K562 (cell line): ENCODE results near the gene CDC14A. TPM values are rescaled to one million over a fixed set of nuclear protein-coding genes. Genes with fewer than 3 reads are reported as not detected.

ENCODE experiments used
- CBX3 ChIP-seq, 2 experiments: IDR thresholded peaks; 1 replicate in 1 of 2; 2 replicates in 1 of 2; pipeline ENCODE4 v1.6.1; 2012; ENCODE audit warnings: inconsistent platforms in 2 of 2, low read length in 2 of 2, borderline replicate concordance in 1 of 2, control low read depth in 1 of 2
- HLTF ChIP-seq: fragments of 450-650 bp; IDR thresholded peaks from 2 replicates; pipeline ENCODE4 v1.6.1; 2016
- HSF4 ChIP-seq: fragments of 250-450 bp; sonication (Bioruptor Pico); IDR thresholded peaks from 2 replicates; pipeline ENCODE4 v2.1.2; 2022; ENCODE audit warnings: mild to moderate bottlenecking, moderate library complexity, borderline replicate concordance
- MEIS2 ChIP-seq: fragments of 450-650 bp; IDR thresholded peaks from 2 replicates; pipeline ENCODE4 v1.6.1; 2014; ENCODE audit warnings: mild to moderate bottlenecking; ENCODE audit not compliant: partially characterized antibody
- MTA1 ChIP-seq: fragments of 450-650 bp; IDR thresholded peaks from 2 replicates; pipeline ENCODE4 v1.6.1; 2017; ENCODE audit warnings: borderline replicate concordance
- MTA3 ChIP-seq: fragments of 450-650 bp; formaldehyde crosslinking; IDR thresholded peaks from 2 replicates; pipeline ENCODE4 v1.6.1; 2017; ENCODE audit warnings: mild to moderate bottlenecking, borderline replicate concordance
- NRF1 ChIP-seq, 2 experiments: fragments of 450-650 bp; IDR thresholded peaks in 1 of 2; conservative IDR thresholded peaks in 1 of 2; 2 replicates each; pipeline ENCODE4 v1.6.1; 2014; ENCODE audit warnings: mild to moderate bottlenecking in 2 of 2
- TBP ChIP-seq: optimal IDR thresholded peaks from 2 replicates; pipeline ENCODE3; 2011; ENCODE audit warnings: low read depth, low read length, improper control_type of control experiment
- TGIF2 ChIP-seq: sonication (generic); formaldehyde crosslinking; IDR thresholded peaks from 2 replicates; pipeline ENCODE4 v1.8.1; 2022; ENCODE audit warnings: mild to moderate bottlenecking, missing genetic modification reagents, moderate library complexity
- ZNF232 ChIP-seq: sonication (generic); formaldehyde crosslinking; IDR thresholded peaks from 2 replicates; pipeline ENCODE4 v1.8.0; 2022; ENCODE audit warnings: mild to moderate bottlenecking, missing genetic modification reagents
- ZNF24 ChIP-seq: fragments of 450-650 bp; IDR thresholded peaks from 2 replicates; pipeline ENCODE4 v1.6.1; 2016
- ZNF384 ChIP-seq: IDR thresholded peaks from 2 replicates; pipeline ENCODE4 v1.6.1; 2012; ENCODE audit warnings: low read depth, low read length, improper control_type of control experiment
- ZNF695 ChIP-seq: fragments of 450-650 bp; formaldehyde crosslinking; IDR thresholded peaks from 2 replicates; pipeline ENCODE4 v1.4.0; 2020; ENCODE audit warnings: mild to moderate bottlenecking, moderate library complexity
- polyA plus RNA-seq, 8 experiments: library from polyadenylated mRNA; depleted of rRNA in 4 of 8; stranded (reverse) in 5 of 8; unstranded in 3 of 8; fragments of >200 nt; fragmentation: Nextera tagmentation in 2 of 8; fragmentation: Illumina TruSeq in 1 of 8; extraction: Ambion mirVana in 2 of 8; extraction: Trizol in 1 of 8; gene quantifications; 2 replicates each; pipeline versions ENCODE4 v1.2.1 to v1.2.3, GENCODE V29; 2011 to 2014; ENCODE audit warnings: inconsistent platforms in 1 of 8, missing spikeins in 1 of 8
- total RNA-seq, 7 experiments: library from RNA; depleted of rRNA in 6 of 7; stranded (reverse); fragments of >200 nt in 6 of 7; fragmentation: Illumina TruSeq in 2 of 7; extraction: Trizol in 2 of 7; gene quantifications; 2 replicates each; pipeline versions ENCODE4 v1.2.1 to v1.2.3, GENCODE V29; 2011 to 2021; ENCODE audit warnings: low replicate concordance in 1 of 7
- TF ChIP-seq, protein P1 (sequence below): fragments of 250-450 bp; sonication (Bioruptor Pico); IDR thresholded peaks from 2 replicates; pipeline ENCODE4 v1.8.0; 2021; ENCODE audit warnings: borderline replicate concordance, mild to moderate bottlenecking, moderate library complexity; ENCODE audit not compliant: poor library complexity, severe bottlenecking
- TF ChIP-seq, protein P2 (sequence below): fragments of 450-650 bp; IDR thresholded peaks from 2 replicates; pipeline ENCODE4 v1.6.1; 2017; ENCODE audit warnings: mild to moderate bottlenecking, moderate library complexity
- TF ChIP-seq, protein P3 (sequence below), 2 experiments: fragments of 450-650 bp; conservative IDR thresholded peaks; 2 replicates each; pipeline ENCODE4 v1.6.1; 2017; ENCODE audit warnings: mild to moderate bottlenecking in 2 of 2, moderate library complexity in 2 of 2
- TF ChIP-seq, protein P4 (sequence below), 2 experiments: IDR thresholded peaks; 2 replicates each; pipeline ENCODE4 v1.6.1; 2011; ENCODE audit warnings: borderline replicate concordance in 1 of 2, control low read depth in 1 of 2, low read depth in 1 of 2, low read length in 1 of 2, mild to moderate bottlenecking in 1 of 2, mixed read lengths in 1 of 2, moderate library complexity in 1 of 2; ENCODE audit not compliant: insufficient read depth in 1 of 2, insufficient read length in 1 of 2, poor library complexity in 1 of 2, severe bottlenecking in 1 of 2; ENCODE audit errors: extremely low read depth in 1 of 2
- TF ChIP-seq, protein P5 (sequence below): fragments of 200-800 bp; sonication (Bioruptor generic); IDR thresholded peaks from 2 replicates; pipeline ENCODE4 v1.6.1; 2016; ENCODE audit warnings: missing genetic modification characterization, missing compliant biosample characterization

CDC14A gene
- total and polyA plus RNA-seq, 9 of the 15 experiments (the other 6 are each of a cell fraction or from before 2014, with no cell fraction given): 17.0 to 74.3 (median 33.4) TPM

DNA sequence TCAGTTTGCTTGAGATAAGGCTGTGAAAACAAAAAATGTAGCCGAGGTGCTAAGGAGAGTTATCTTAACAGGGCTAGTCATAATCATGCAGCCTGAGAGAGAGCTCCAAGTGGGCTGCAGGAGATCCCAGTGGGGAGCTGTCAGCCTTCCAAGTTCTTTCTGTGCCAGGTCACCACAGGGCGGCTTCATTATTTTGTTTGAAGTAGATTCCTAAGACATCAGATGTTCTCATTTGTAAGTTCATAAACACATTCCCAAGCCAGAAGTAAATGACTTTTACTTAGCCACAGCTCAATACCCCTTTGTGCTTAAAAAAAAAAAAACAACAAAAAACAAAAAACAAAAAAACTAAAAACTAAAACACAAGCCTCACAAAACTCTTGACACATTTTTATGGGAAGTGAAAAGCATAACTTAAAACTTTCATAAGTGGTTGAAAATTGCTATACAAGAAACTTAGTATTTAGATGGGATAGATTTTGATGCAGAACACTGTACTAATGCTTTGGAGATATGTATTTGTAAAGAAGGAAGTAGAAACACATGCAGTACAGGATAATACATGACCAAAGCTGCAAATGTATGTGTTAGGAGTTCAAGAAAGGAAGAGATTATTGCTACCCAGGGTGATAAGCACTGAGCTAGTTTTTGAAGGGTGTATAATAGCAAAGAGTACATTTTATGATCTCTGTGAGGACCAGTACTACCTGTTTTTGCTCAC lies 8.6 kb downstream of the CDC14A start (continued):
- TF ChIP-seq CBX3 (IDR thresholded peaks at IDR 0.05; ENCODE audit: borderline replicate concordance in 1 of 2, low read length in 2 of 2) (0 out of 3 replicates have a peak, but pooled peaks of 1 of the 2 experiments have one; percentile 52), ZNF695 (no peak), ZNF384 (no peak), MTA1 (no peak), HSF4 (no peak), TGIF2 (CRISPR knock-in tag) (no peak), ZNF24 (no peak), MEIS2 (peak; percentile 20), TBP (no peak), MTA3 (no peak), NRF1 (conservative IDR thresholded peaks at IDR 0.05 in 1 of 2, IDR thresholded peaks at IDR 0.05 in 1 of 2) (no peak), HLTF (peak; percentile 81; the same call in 1 of the 2 replicates), ZNF232 (CRISPR knock-in tag) (no peak)
- TF ChIP-seq, protein P1, sequence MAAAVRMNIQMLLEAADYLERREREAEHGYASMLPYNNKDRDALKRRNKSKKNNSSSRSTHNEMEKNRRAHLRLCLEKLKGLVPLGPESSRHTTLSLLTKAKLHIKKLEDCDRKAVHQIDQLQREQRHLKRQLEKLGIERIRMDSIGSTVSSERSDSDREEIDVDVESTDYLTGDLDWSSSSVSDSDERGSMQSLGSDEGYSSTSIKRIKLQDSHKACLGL (CRISPR knock-in tag): no peak
- TF ChIP-seq, protein P2, sequence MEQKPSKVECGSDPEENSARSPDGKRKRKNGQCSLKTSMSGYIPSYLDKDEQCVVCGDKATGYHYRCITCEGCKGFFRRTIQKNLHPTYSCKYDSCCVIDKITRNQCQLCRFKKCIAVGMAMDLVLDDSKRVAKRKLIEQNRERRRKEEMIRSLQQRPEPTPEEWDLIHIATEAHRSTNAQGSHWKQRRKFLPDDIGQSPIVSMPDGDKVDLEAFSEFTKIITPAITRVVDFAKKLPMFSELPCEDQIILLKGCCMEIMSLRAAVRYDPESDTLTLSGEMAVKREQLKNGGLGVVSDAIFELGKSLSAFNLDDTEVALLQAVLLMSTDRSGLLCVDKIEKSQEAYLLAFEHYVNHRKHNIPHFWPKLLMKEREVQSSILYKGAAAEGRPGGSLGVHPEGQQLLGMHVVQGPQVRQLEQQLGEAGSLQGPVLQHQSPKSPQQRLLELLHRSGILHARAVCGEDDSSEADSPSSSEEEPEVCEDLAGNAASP: no peak
- TF ChIP-seq, protein P3, sequence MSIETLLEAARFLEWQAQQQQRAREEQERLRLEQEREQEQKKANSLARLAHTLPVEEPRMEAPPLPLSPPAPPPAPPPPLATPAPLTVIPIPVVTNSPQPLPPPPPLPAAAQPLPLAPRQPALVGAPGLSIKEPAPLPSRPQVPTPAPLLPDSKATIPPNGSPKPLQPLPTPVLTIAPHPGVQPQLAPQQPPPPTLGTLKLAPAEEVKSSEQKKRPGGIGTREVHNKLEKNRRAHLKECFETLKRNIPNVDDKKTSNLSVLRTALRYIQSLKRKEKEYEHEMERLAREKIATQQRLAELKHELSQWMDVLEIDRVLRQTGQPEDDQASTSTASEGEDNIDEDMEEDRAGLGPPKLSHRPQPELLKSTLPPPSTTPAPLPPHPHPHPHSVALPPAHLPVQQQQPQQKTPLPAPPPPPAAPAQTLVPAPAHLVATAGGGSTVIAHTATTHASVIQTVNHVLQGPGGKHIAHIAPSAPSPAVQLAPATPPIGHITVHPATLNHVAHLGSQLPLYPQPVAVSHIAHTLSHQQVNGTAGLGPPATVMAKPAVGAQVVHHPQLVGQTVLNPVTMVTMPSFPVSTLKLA (conservative IDR thresholded peaks at IDR 0.05): no peak
- TF ChIP-seq, protein P4, sequence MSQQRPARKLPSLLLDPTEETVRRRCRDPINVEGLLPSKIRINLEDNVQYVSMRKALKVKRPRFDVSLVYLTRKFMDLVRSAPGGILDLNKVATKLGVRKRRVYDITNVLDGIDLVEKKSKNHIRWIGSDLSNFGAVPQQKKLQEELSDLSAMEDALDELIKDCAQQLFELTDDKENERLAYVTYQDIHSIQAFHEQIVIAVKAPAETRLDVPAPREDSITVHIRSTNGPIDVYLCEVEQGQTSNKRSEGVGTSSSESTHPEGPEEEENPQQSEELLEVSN (IDR thresholded peaks at IDR 0.05; ENCODE audit: borderline replicate concordance in 1 of 2, extremely low read depth in 1 of 2, insufficient read depth in 1 of 2, insufficient read length in 1 of 2, low read depth in 1 of 2, low read length in 1 of 2, poor library complexity in 1 of 2, severe bottlenecking in 1 of 2): no peak
- TF ChIP-seq, protein P5, sequence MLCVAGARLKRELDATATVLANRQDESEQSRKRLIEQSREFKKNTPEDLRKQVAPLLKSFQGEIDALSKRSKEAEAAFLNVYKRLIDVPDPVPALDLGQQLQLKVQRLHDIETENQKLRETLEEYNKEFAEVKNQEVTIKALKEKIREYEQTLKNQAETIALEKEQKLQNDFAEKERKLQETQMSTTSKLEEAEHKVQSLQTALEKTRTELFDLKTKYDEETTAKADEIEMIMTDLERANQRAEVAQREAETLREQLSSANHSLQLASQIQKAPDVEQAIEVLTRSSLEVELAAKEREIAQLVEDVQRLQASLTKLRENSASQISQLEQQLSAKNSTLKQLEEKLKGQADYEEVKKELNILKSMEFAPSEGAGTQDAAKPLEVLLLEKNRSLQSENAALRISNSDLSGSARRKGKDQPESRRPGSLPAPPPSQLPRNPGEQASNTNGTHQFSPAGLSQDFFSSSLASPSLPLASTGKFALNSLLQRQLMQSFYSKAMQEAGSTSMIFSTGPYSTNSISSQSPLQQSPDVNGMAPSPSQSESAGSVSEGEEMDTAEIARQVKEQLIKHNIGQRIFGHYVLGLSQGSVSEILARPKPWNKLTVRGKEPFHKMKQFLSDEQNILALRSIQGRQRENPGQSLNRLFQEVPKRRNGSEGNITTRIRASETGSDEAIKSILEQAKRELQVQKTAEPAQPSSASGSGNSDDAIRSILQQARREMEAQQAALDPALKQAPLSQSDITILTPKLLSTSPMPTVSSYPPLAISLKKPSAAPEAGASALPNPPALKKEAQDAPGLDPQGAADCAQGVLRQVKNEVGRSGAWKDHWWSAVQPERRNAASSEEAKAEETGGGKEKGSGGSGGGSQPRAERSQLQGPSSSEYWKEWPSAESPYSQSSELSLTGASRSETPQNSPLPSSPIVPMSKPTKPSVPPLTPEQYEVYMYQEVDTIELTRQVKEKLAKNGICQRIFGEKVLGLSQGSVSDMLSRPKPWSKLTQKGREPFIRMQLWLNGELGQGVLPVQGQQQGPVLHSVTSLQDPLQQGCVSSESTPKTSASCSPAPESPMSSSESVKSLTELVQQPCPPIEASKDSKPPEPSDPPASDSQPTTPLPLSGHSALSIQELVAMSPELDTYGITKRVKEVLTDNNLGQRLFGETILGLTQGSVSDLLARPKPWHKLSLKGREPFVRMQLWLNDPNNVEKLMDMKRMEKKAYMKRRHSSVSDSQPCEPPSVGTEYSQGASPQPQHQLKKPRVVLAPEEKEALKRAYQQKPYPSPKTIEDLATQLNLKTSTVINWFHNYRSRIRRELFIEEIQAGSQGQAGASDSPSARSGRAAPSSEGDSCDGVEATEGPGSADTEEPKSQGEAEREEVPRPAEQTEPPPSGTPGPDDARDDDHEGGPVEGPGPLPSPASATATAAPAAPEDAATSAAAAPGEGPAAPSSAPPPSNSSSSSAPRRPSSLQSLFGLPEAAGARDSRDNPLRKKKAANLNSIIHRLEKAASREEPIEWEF (CRISPR knock-in tag): no peak
